HCT116 (cell line): ENCODE data around the gene KAZN. TPM values are rescaled to one million over a fixed set of nuclear protein-coding genes. Genes with fewer than 3 reads are reported as not detected.

ENCODE experiments used
- ATAC-seq: fragments of 200-7000 bp; cut with Tn5 transposase; 2 replicates; pipeline ENCODE4 v1.9.1; 2020; ENCODE audit warnings: mild to moderate bottlenecking, moderate library complexity
- BruUV-seq: library from RNA; stranded (reverse); fragments of 400-500 nt; replicated peaks from 2 replicates; lab custom pipeline; 2021; lab: Mats Ljungman, UMichigan
- CTCF ChIA-PET: fragments of 300-600 bp; sonication (Branson Sonifier 250); formaldehyde crosslinking; loops from one replicate; lab custom pipeline; 2021; ENCODE audit warnings: antibody characterized with exemption; lab: Charles Lee
- POLR2A ChIA-PET: fragments of 300-600, 350-600 bp; sonication (Branson Sonifier 250); formaldehyde crosslinking; loops from one replicate; lab custom pipeline; 2021; ENCODE audit warnings: antibody characterized with exemption; lab: Charles Lee
- RAD21 ChIA-PET, 2 experiments: fragments of 300-600 bp; sonication (Branson Sonifier 250); formaldehyde crosslinking; loops; one replicate each; lab custom pipeline; 2023; ENCODE audit warnings: low total read pairs in 2 of 2; ENCODE audit not compliant: uncharacterized antibody in 2 of 2, unreplicated experiment in 2 of 2, low non-redundant PET in 1 of 2; lab: Charles Lee
- DNase-seq: peaks from one replicate; pipeline ENCODE4 v3.0.0-alpha.2; 2010; ENCODE audit warnings: low read depth, low spot score
- H2AFZ ChIP-seq: fragments of 200-600 bp; shearing (Covaris generic), sonication (generic); 2 replicates; pipeline ENCODE4 v1.6.1; 2017; ENCODE audit warnings: low read depth, mixed run types, mixed read lengths, antibody characterized with exemption, low read length; ENCODE audit not compliant: poor library complexity, severe bottlenecking
- H3K27ac ChIP-seq: 2 replicates; pipeline ENCODE4 v1.5.1; 2012; ENCODE audit warnings: low read depth, low read length
- H3K27me3 ChIP-seq: fragments of 200-600 bp; sonication (generic); 2 replicates; pipeline ENCODE4 v1.6.1; 2016; ENCODE audit warnings: mixed run types, low read length, mixed read lengths; ENCODE audit not compliant: insufficient read depth
- H3K36me3 ChIP-seq, 2 experiments: fragments of 200-500 bp in 1 of 2; fragments of 200-600 bp in 1 of 2; sonication (Bioruptor generic) in 1 of 2; sonication (generic) in 1 of 2; 2 replicates each; pipeline versions ENCODE4 v1.5.1 to v1.6.1; 2014 to 2016; ENCODE audit warnings: low read length in 2 of 2, inconsistent platforms in 1 of 2, mixed read lengths in 1 of 2, mixed run types in 1 of 2; ENCODE audit not compliant: insufficient read depth in 2 of 2, control insufficient read depth in 1 of 2
- H3K4me1 ChIP-seq, 2 experiments: fragments of 200-600 bp in 1 of 2; sonication (generic) in 1 of 2; 2 replicates each; pipeline versions ENCODE4 v1.5.1 to v1.6.1; 2012 to 2017; ENCODE audit warnings: low read length in 2 of 2, inconsistent platforms in 1 of 2, mild to moderate bottlenecking in 1 of 2, mixed read lengths in 1 of 2, mixed run types in 1 of 2, moderate library complexity in 1 of 2; ENCODE audit not compliant: insufficient read depth in 2 of 2, control insufficient read depth in 1 of 2
- H3K4me2 ChIP-seq: fragments of 200-600 bp; sonication (generic); 2 replicates; pipeline ENCODE4 v1.6.1; 2017; ENCODE audit warnings: mixed run types, low read length, mixed read lengths
- H3K4me3 ChIP-seq, 2 experiments: fragments of 200-600 bp in 1 of 2; sonication (generic) in 1 of 2; replicated peaks in 1 of 2; 2 replicates each; pipeline ENCODE4 v1.5.1; 2011 to 2016; ENCODE audit warnings: low read length in 2 of 2, control low read depth in 1 of 2, low read depth in 1 of 2, mild to moderate bottlenecking in 1 of 2, mixed read lengths in 1 of 2, mixed run types in 1 of 2
- H3K79me2 ChIP-seq: fragments of 200-600 bp; sonication (generic); 2 replicates; pipeline ENCODE4 v1.6.1; 2017; ENCODE audit warnings: mild to moderate bottlenecking, mixed run types, low read length, moderate library complexity, mixed read lengths; ENCODE audit not compliant: insufficient read depth
- H3K9ac ChIP-seq: fragments of 200-600 bp; sonication (generic); 2 replicates; pipeline ENCODE4 v1.6.1; 2016; ENCODE audit warnings: low read length, mixed read lengths
- H3K9me2 ChIP-seq: fragments of 200-600 bp; sonication (generic), shearing (Covaris generic); 2 replicates; pipeline ENCODE4 v1.6.1; 2017; ENCODE audit warnings: mixed run types, mild to moderate bottlenecking, moderate library complexity; ENCODE audit not compliant: insufficient read depth
- H3K9me3 ChIP-seq, 2 experiments: fragments of 200-500 bp in 1 of 2; fragments of 200-600 bp in 1 of 2; sonication (Bioruptor generic) in 1 of 2; sonication (generic) in 1 of 2; 2 replicates each; pipeline ENCODE4 v1.6.1; 2014 to 2017; ENCODE audit warnings: low read length in 2 of 2, mixed read lengths in 2 of 2, inconsistent platforms in 1 of 2, low read depth in 1 of 2, mild to moderate bottlenecking in 1 of 2, mixed run types in 1 of 2, moderate library complexity in 1 of 2; ENCODE audit not compliant: control insufficient read depth in 1 of 2, insufficient read depth in 1 of 2
- H4K20me1 ChIP-seq: fragments of 200-600 bp; sonication (generic), shearing (Covaris generic); 2 replicates; pipeline ENCODE4 v1.6.1; 2017; ENCODE audit warnings: mixed run types, mild to moderate bottlenecking, moderate library complexity; ENCODE audit not compliant: insufficient read depth
- CEBPB ChIP-seq: IDR thresholded peaks from 2 replicates; pipeline ENCODE4 v1.6.1; 2012; ENCODE audit warnings: low read depth
- CTCF ChIP-seq, 3 experiments: fragments of 200-600 bp in 1 of 3; sonication (generic) in 1 of 3; IDR thresholded peaks in 2 of 3; conservative IDR thresholded peaks in 1 of 3; 2 replicates each; pipeline ENCODE4 v1.5.1; 2012 to 2017; ENCODE audit warnings: low read depth in 2 of 3, low read length in 2 of 3, antibody characterized with exemption in 1 of 3, borderline replicate concordance in 1 of 3, control low read depth in 1 of 3, mild to moderate bottlenecking in 1 of 3, mixed read lengths in 1 of 3, mixed run types in 1 of 3, moderate library complexity in 1 of 3; ENCODE audit not compliant: insufficient read depth in 1 of 3
- EZH2 ChIP-seq: fragments of 200-600 bp; sonication (generic); IDR thresholded peaks from 2 replicates; pipeline ENCODE4 v1.6.1; 2017; ENCODE audit warnings: antibody characterized with exemption, mixed run types
- POLR2AphosphoS5 ChIP-seq: IDR thresholded peaks from 2 replicates; pipeline ENCODE4 v1.6.1; 2011; ENCODE audit warnings: mild to moderate bottlenecking, low read depth, low read length, moderate library complexity
- SP1 ChIP-seq: IDR thresholded peaks from 2 replicates; pipeline ENCODE4 v1.6.1; 2012; ENCODE audit warnings: low read depth
- TCF7L2 ChIP-seq: IDR thresholded peaks from 2 replicates; pipeline ENCODE4 v1.7.0; 2011; ENCODE audit warnings: borderline replicate concordance, inconsistent platforms; ENCODE audit not compliant: insufficient read depth, insufficient read length; ENCODE audit errors: extremely low read depth
- intact Hi-C: fragments of 100-400 bp; cut with micrococcal nuclease; formaldehyde crosslinking; loops from 2 replicates; pipeline ENCODE4 v1.10.0; 2022
- total RNA-seq: library from RNA; stranded (reverse); gene quantifications from one replicate; pipeline ENCODE4 v1.2.1, GENCODE V29; 2021; ENCODE audit not compliant: unreplicated experiment

Gene KAZN
- total RNA-seq, 1 experiment from 2014 or later: 13.4 TPM

DNA sequence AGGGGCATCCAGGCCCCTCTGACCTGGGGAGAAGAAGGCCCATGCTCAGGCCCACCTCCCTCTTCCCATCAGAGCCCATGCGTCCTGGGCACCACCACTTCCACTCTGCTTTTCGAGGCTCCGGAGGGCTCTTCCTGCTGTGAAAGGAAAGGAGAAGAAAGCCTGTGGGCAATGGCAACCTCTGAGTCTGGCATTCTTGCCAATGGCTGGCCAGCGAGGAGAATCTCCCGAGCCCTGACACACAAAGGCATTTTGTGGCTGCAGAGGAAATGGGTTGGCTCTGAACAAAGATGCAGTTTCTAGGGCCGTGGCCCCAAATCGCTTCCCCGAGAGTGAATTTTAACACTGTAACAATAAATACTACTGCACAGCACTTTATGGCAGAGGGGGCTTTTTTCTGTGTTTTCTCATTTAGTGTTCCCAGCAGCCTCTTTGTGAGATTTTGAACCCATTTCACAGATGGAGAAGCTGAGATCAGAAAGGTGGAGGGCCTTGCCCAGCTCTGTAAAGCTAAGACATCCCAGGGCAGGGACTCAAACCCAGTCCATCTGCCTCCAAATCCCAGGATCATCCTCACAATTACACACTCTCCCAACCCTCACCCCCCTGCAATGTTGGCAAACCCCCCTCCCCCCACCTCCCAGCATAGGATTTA is 519.3 kb downstream of the KAZN start (continued):
- TF ChIP-seq CTCF (IDR thresholded peaks at IDR 0.05 in 2 of 3, conservative IDR thresholded peaks at IDR 0.05 in 1 of 3; ENCODE audit: borderline replicate concordance in 1 of 3, insufficient read depth in 1 of 3, low read depth in 2 of 3, low read length in 2 of 3): no peak

DNA sequence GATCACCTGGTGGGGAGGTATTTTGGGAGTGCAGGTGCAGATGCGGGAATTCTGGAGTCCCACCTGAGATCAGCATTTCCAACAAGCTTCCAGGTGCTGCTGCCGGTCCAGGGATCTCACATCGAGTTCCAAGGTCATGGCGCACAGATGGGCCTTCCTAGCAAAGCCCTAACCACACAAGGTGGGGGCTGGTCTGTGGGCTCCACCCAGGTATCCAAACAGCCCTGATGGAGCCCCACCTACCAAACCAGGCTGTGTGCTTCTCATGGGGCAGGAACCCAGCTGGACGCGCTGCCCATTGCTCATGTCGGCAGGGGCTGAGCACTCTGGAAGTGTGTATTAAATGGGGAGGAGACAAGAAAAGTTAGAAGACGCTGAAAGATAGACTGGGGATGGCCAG is 520.1 kb downstream of the KAZN start:
- Histone ChIP-seq H3K36me3 (no peaks in the 10 kb centered on the region), H3K9me2 (no peaks in the 10 kb centered on the region), H3K79me2 (no peaks in the 10 kb centered on the region), H3K27me3 (no peaks in the 10 kb centered on the region), H3K4me2 (no peak overlapping the region), H4K20me1 (no peaks in the 10 kb centered on the region), H2AFZ (no peak overlapping the region), H3K4me3 (no peak overlapping the region), H3K9ac (no peak overlapping the region), H3K9me3 (no peaks in the 10 kb centered on the region), H3K4me1 (no peaks in the 10 kb centered on the region), H3K27ac (no peak overlapping the region)
- RAD21 ChIA-PET: no interaction called here
- CTCF ChIA-PET: no interaction called here
- ATAC-seq (no peak), DNase-seq (no peak)
- TF ChIP-seq POLR2AphosphoS5: no peak
- TF ChIP-seq SP1: no peak
- TF ChIP-seq EZH2: no peak
- no peak for TF ChIP-seq TCF7L2
- no peak for TF ChIP-seq CEBPB
- POLR2A ChIA-PET: no interaction called here
- intact Hi-C loops: no loop called here
- BruUV-seq: no TSS peak
